ENCODE measurements around the gene PEX7.

DNA sequence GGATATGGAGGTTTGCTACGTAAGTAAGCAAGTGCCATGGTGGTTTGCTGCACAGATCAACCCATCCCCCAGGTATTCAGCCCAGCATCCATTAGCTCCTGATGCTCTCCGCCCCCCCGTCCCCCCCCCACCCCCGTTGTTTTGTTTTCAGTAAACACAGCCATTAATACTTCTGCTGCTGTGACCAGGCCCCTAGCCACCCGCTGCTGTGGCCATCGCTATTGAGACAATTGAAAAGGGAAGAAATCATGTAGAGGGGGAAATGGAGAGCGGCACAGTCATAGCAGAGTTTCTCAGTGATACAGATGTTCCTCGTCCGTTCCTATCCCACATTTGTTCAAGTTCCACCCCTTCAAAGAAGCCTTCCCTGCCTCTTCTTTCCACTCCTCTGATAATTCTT lies 124.6 kb downstream of the PEX7 start:
- TF ChIP-seq, protein P1, sequence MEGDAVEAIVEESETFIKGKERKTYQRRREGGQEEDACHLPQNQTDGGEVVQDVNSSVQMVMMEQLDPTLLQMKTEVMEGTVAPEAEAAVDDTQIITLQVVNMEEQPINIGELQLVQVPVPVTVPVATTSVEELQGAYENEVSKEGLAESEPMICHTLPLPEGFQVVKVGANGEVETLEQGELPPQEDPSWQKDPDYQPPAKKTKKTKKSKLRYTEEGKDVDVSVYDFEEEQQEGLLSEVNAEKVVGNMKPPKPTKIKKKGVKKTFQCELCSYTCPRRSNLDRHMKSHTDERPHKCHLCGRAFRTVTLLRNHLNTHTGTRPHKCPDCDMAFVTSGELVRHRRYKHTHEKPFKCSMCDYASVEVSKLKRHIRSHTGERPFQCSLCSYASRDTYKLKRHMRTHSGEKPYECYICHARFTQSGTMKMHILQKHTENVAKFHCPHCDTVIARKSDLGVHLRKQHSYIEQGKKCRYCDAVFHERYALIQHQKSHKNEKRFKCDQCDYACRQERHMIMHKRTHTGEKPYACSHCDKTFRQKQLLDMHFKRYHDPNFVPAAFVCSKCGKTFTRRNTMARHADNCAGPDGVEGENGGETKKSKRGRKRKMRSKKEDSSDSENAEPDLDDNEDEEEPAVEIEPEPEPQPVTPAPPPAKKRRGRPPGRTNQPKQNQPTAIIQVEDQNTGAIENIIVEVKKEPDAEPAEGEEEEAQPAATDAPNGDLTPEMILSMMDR (IDR thresholded peaks at IDR 0.05): no peak
- TF ChIP-seq POLR2A (IDR thresholded peaks at IDR 0.05) (no peak), POLR2AphosphoS5 (IDR thresholded peaks at IDR 0.05; ENCODE audit: insufficient read depth in 1 of 2, low read depth in 1 of 2) (no peak)

Data from vagina (tissue), 2 donors.